Upper lobe of right lung (tissue), 1 donor: Measurements from ENCODE around the gene AMIGO1. TPM values are rescaled to one million over a fixed set of nuclear protein-coding genes. Genes with fewer than 3 reads are reported as not detected.

ENCODE experiments used
- ATAC-seq: fragments of 200-7000 bp; cut with Tn5 transposase; one replicate; pipeline ENCODE4 v1.9.1; 2020; ENCODE audit warnings: mild to moderate bottlenecking, moderate library complexity
- DNase-seq: peaks from one replicate; pipeline ENCODE4 v3.0.0-alpha.2; 2020
- H3K27ac ChIP-seq: fragments of 200-600 bp; one replicate; pipeline ENCODE4 v1.8.0; 2022
- H3K27me3 ChIP-seq: fragments of 200-600 bp; one replicate; pipeline ENCODE4 v1.8.0; 2022; ENCODE audit warnings: mild to moderate bottlenecking
- H3K36me3 ChIP-seq: fragments of 200-600 bp; one replicate; pipeline ENCODE4 v1.8.0; 2022
- H3K4me1 ChIP-seq: fragments of 200-600 bp; one replicate; pipeline ENCODE4 v1.8.0; 2022
- H3K4me3 ChIP-seq: fragments of 200-600 bp; one replicate; pipeline ENCODE4 v1.8.0; 2022; ENCODE audit warnings: mild to moderate bottlenecking
- H3K9me3 ChIP-seq: fragments of 200-600 bp; one replicate; pipeline ENCODE4 v1.8.0; 2022
- intact Hi-C: fragments of 100-400 bp; cut with DNase I; formaldehyde crosslinking; loops from one replicate; pipeline ENCODE4 v1.11.0; 2022
- total RNA-seq: library from RNA; stranded (reverse); fragmentation: NEBNext Ultra II Directional; extraction: Animal tissue kit (Norgen Biotek cat#: 25700); gene quantifications from one replicate; pipeline ENCODE4 v1.2.1, GENCODE V29; 2021
- TF ChIP-seq, protein P1 (sequence below): fragments of 200-600 bp; IDR thresholded peaks from one replicate; pipeline ENCODE4 v1.8.0; 2022; ENCODE audit warnings: antibody characterized with exemption
- donor health status: DM: no; HTN: yes; CAD: no; lungs with severe emphysema.

AMIGO1 gene
- total RNA-seq, 1 donor from 2014 or later, result 13.3 TPM

GRCh38 chr1:109493805-109494539, 15.6 kb downstream of the AMIGO1 start, which contains the start of gene CYB561D1:
CYB561D1 (plus strand) TSS chr1:109494094; CDS start chr1:109494140, 46 bp downstream.
- DNase-seq (peak; percentile 95), ATAC-seq (peak; percentile 97)
- H3K4me1 ChIP-seq, result peaks cover 17% of the 10 kb centered on the region
- TF ChIP-seq, protein P1, sequence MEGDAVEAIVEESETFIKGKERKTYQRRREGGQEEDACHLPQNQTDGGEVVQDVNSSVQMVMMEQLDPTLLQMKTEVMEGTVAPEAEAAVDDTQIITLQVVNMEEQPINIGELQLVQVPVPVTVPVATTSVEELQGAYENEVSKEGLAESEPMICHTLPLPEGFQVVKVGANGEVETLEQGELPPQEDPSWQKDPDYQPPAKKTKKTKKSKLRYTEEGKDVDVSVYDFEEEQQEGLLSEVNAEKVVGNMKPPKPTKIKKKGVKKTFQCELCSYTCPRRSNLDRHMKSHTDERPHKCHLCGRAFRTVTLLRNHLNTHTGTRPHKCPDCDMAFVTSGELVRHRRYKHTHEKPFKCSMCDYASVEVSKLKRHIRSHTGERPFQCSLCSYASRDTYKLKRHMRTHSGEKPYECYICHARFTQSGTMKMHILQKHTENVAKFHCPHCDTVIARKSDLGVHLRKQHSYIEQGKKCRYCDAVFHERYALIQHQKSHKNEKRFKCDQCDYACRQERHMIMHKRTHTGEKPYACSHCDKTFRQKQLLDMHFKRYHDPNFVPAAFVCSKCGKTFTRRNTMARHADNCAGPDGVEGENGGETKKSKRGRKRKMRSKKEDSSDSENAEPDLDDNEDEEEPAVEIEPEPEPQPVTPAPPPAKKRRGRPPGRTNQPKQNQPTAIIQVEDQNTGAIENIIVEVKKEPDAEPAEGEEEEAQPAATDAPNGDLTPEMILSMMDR, result peak; percentile 96
- H3K36me3 ChIP-seq, result peaks cover 18% of the 10 kb centered on the region
- H3K9me3 ChIP-seq, result no peaks in the 10 kb centered on the region
- H3K27me3 ChIP-seq, result no peaks in the 10 kb centered on the region
- H3K27ac ChIP-seq, result peak within 1 kb of the TSS; percentile 80
- H3K4me3 ChIP-seq, result peak within 1 kb of the TSS; percentile 97
- intact Hi-C loops, result loop anchor here (5.0 kb wide), 1 partner anchor 38 kb away; no protein-coding TSS in a partner anchor

DNA sequence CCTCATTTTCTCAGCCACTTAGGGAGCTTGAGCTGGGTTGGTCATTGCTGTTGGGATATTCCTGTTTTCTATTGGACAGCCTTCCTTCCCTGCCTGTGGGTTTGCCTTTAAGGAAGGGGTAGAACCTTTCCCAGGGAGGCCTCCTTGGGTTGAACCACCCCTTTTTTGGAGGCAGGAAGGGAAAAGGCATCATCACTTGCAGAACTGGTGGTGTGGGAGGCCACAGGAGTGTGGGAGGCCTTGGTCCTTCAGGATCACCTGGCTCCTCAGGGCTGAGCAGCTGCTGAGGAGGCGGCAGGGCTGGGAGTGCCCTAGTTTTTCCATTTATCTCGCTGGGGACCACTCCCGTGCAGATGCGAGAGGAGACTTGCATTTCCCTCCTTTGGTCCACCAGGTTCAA, 16.3 kb downstream of the AMIGO1 start:
- Histone ChIP-seq H3K36me3 (peaks cover 20% of the 10 kb centered on the region), H3K27ac (peak overlapping the region; percentile 80), H3K4me1 (peaks cover 13% of the 10 kb centered on the region), H3K9me3 (no peaks in the 10 kb centered on the region), H3K27me3 (no peaks in the 10 kb centered on the region), H3K4me3 (no peak overlapping the region)
- ATAC-seq (no peak), DNase-seq (no peak)
- TF ChIP-seq, protein P1, result no peak
- intact Hi-C loops, result loop anchor here (5.0 kb wide), 1 partner anchor 39 kb away; no protein-coding TSS in a partner anchor

- ATAC-seq (no peak), DNase-seq (no peak)
- intact Hi-C loops, result loop anchor here (5.0 kb wide), 1 partner anchor 40 kb away; no protein-coding TSS in a partner anchor
- no peaks in the 10 kb centered on the region for H3K27me3 ChIP-seq
- H3K27ac ChIP-seq, result no peak overlapping the region
- peaks cover 20% of the 10 kb centered on the region for H3K36me3 ChIP-seq
- H3K9me3 ChIP-seq, result no peaks in the 10 kb centered on the region
- TF ChIP-seq, protein P1, result no peak
- H3K4me3 ChIP-seq, result no peak overlapping the region
- peaks cover 13% of the 10 kb centered on the region for H3K4me1 ChIP-seq
These were observed 16.7 kb downstream of the AMIGO1 start for GRCh38 chr1:109492779-109493178.

DNA sequence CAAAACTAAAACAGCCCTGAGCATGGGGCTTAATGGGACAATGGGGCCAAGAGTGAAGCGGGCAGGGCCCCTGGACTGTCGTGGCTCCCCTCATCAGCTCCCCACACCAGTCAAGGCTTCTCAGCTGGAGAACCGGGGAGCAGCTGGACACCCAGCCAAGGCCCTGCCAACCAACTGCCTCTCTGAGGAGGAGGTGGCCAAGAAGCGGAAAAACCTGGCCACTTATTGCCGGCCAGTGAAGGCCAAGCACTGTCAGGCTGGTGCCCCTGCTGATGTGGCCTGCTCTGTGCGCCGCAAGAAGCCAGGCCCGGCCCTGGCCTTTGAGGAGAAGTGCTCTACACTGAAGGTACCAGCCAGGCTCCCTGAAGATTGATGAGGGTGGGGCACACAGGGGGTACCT, 18.2 kb downstream of the AMIGO1 start:
- ATAC-seq (no peak), DNase-seq (no peak)
- no peak overlapping the region for H3K27ac ChIP-seq
- no peak overlapping the region for H3K4me3 ChIP-seq
- TF ChIP-seq, protein P1, result no peak
- no peaks in the 10 kb centered on the region for H3K9me3 ChIP-seq
- peaks cover 14% of the 10 kb centered on the region for H3K36me3 ChIP-seq
- intact Hi-C loops, result loop anchor here (5.0 kb wide), 1 partner anchor 41 kb away; no protein-coding TSS in a partner anchor
- H3K4me1 ChIP-seq, result peaks cover 13% of the 10 kb centered on the region
- no peaks in the 10 kb centered on the region for H3K27me3 ChIP-seq

- Histone ChIP-seq H3K36me3 (peaks cover 10% of the 10 kb centered on the region), H3K27ac (no peak overlapping the region), H3K4me1 (peaks cover 13% of the 10 kb centered on the region), H3K27me3 (no peaks in the 10 kb centered on the region), H3K9me3 (no peaks in the 10 kb centered on the region), H3K4me3 (no peak overlapping the region)
- TF ChIP-seq, protein P1, result no peak
- DNase-seq (no peak), ATAC-seq (no peak)
- intact Hi-C loops, result loop anchor here (5.0 kb wide), 1 partner anchor 41 kb away; no protein-coding TSS in a partner anchor
These were observed 18.6 kb downstream of the AMIGO1 start for GRCh38 chr1:109490934-109491302.
